A549 (cell line): ENCODE measurements around the gene BCOR. TPM values are rescaled to one million over a fixed set of nuclear protein-coding genes. Genes with fewer than 3 reads are reported as not detected.
A peak's percentile ranks its signal among the peaks of the same experiment; 100 is the strongest.

ENCODE experiments used
- ATAC-seq, 2 experiments: fragments of 200-7000 bp in 1 of 2; fragments of >200 bp in 1 of 2; cut with Nextera tagmentation in 1 of 2; cut with Tn5 transposase in 1 of 2; 3 replicates each; pipeline versions ENCODE4 v1.8.0 to v1.9.1; 2018 to 2020; ENCODE audit warnings: mild to moderate bottlenecking in 1 of 2, moderate library complexity in 1 of 2
- CTCF ChIA-PET: fragments of 300-600 bp; sonication (Branson Sonifier 250); formaldehyde crosslinking; extraction: SDS; loops from one replicate; lab custom pipeline; 2021; ENCODE audit warnings: antibody characterized with exemption, inconsistent platforms; lab: Yijun Ruan, JAX
- POLR2A ChIA-PET: fragments of 350-600 bp; formaldehyde crosslinking; extraction: SDS; loops from one replicate; lab custom pipeline; 2021; ENCODE audit warnings: antibody characterized with exemption, inconsistent platforms; lab: Yijun Ruan, JAX
- DNase-seq, 2 experiments: peaks; one replicate each; pipeline versions ENCODE4 v3.0.0 to v3.0.0-alpha.2; 2011 to 2016; ENCODE audit warnings: low read depth in 1 of 2, low spot score in 1 of 2
- FAIRE-seq: peaks from 2 replicates; lab custom pipeline; 2011; peaks lifted over from hg19 to GRCh38; lab: Jason Lieb, UNC
- H3K27ac ChIP-seq, 2 experiments: fragments of >200 bp; sonication (Bioruptor Twin); formaldehyde crosslinking; 3 replicates each; pipeline ENCODE4 v1.5.1; 2016 to 2017
- H3K4me1 ChIP-seq: fragments of >200 bp; sonication (Bioruptor Twin); formaldehyde crosslinking; 3 replicates; pipeline ENCODE4 v1.6.1; 2016
- H3K4me2 ChIP-seq: fragments of >200 bp; sonication (Bioruptor Twin); formaldehyde crosslinking; 3 replicates; pipeline ENCODE4 v1.6.1; 2016
- H3K4me3 ChIP-seq: fragments of >200 bp; sonication (Bioruptor Twin); formaldehyde crosslinking; 3 replicates; pipeline ENCODE4 v1.5.1; 2016
- H3K9me3 ChIP-seq: fragments of >200 bp; sonication (Bioruptor Twin); formaldehyde crosslinking; 3 replicates; pipeline ENCODE4 v1.6.1; 2016
- BHLHE40 ChIP-seq: IDR thresholded peaks from 2 replicates; pipeline ENCODE4 v1.6.1; 2012; ENCODE audit warnings: low read depth, low read length, inconsistent platforms
- EHMT2 ChIP-seq: fragments of 200-600 bp; sonication (generic); IDR thresholded peaks from 2 replicates; pipeline ENCODE4 v1.6.1; 2016; ENCODE audit warnings: antibody characterized with exemption, low read depth, mild to moderate bottlenecking, moderate library complexity
- ESRRA ChIP-seq: fragments of 150-350 bp; IDR thresholded peaks from 2 replicates; pipeline ENCODE4 v1.6.1; 2014; ENCODE audit warnings: mild to moderate bottlenecking, low read length, borderline replicate concordance
- FOSL2 ChIP-seq, 2 experiments: fragments of 450-650 bp in 1 of 2; fragments of >200 bp in 1 of 2; sonication (Bioruptor Twin) in 1 of 2; formaldehyde crosslinking; IDR thresholded peaks; 2 replicates each; pipeline versions ENCODE4 v1.5.0 to v1.6.1; 2016 to 2020; ENCODE audit warnings: mild to moderate bottlenecking in 1 of 2, moderate library complexity in 1 of 2
- GATA3 ChIP-seq: IDR thresholded peaks from 2 replicates; pipeline ENCODE4 v1.6.1; 2012; ENCODE audit warnings: borderline replicate concordance
- HOXA7 ChIP-seq: fragments of 250-450 bp; sonication (Bioruptor Pico); IDR thresholded peaks from 2 replicates; pipeline ENCODE4 v1.5.0; 2020; ENCODE audit warnings: mild to moderate bottlenecking, moderate library complexity
- HOXB13 ChIP-seq: fragments of 250-450 bp; sonication (Bioruptor Pico); IDR thresholded peaks from 2 replicates; pipeline ENCODE4 v1.5.0; 2020; ENCODE audit warnings: low read depth, mild to moderate bottlenecking, moderate library complexity
- JUN ChIP-seq, 2 experiments: fragments of >200 bp; sonication (Bioruptor Twin); formaldehyde crosslinking; IDR thresholded peaks; 2 replicates in 1 of 2; 3 replicates in 1 of 2; pipeline ENCODE4 v1.6.1; 2016 to 2017
- JUNB ChIP-seq: fragments of >200 bp; sonication (Bioruptor Twin); formaldehyde crosslinking; IDR thresholded peaks from 2 replicates; pipeline ENCODE4 v1.6.1; 2016
- MAFK ChIP-seq: fragments of 450-650 bp; IDR thresholded peaks from 2 replicates; pipeline ENCODE4 v1.6.1; 2014; ENCODE audit not compliant: partially characterized antibody
- MAZ ChIP-seq: fragments of 150-350 bp; IDR thresholded peaks from 2 replicates; pipeline ENCODE4 v1.6.1; 2014; ENCODE audit warnings: antibody characterized with exemption, low read depth, low read length, borderline replicate concordance
- NFE2L2 ChIP-seq: fragments of 150-350 bp; conservative IDR thresholded peaks from 2 replicates; pipeline ENCODE4 v1.6.1; 2014; ENCODE audit warnings: low read length
- POLR2AphosphoS2 ChIP-seq: conservative IDR thresholded peaks from 2 replicates; pipeline ENCODE4 v1.6.1; 2012; ENCODE audit warnings: low read length, improper control_type of control experiment, inconsistent platforms
- RCOR1 ChIP-seq: fragments of 150-350 bp; IDR thresholded peaks from 2 replicates; pipeline ENCODE4 v1.6.1; 2014; ENCODE audit warnings: antibody characterized with exemption, low read length, low read depth
- RFX5 ChIP-seq: fragments of 450-650 bp; IDR thresholded peaks from 2 replicates; pipeline ENCODE4 v1.7.1; 2014; ENCODE audit warnings: antibody characterized with exemption, mild to moderate bottlenecking, moderate library complexity
- RNF2 ChIP-seq: fragments of 200-600 bp; sonication (generic); IDR thresholded peaks from 2 replicates; pipeline ENCODE4 v1.6.1; 2016; ENCODE audit warnings: low read depth, mild to moderate bottlenecking, antibody characterized with exemption, moderate library complexity, borderline replicate concordance
- TFCP2L1 ChIP-seq: fragments of 250-450 bp; sonication (Bioruptor Pico); IDR thresholded peaks from 2 replicates; pipeline ENCODE4 v1.5.0; 2021; ENCODE audit warnings: mild to moderate bottlenecking
- ZC3H11A ChIP-seq: fragments of 450-650 bp; IDR thresholded peaks from 2 replicates; pipeline ENCODE4 v1.6.1; 2014; ENCODE audit warnings: antibody characterized with exemption, mild to moderate bottlenecking
- ZNF302 ChIP-seq: fragments of 250-450 bp; sonication (Bioruptor Pico); IDR thresholded peaks from 2 replicates; pipeline ENCODE4 v1.9.0; 2021; ENCODE audit warnings: inconsistent platforms, mild to moderate bottlenecking, moderate library complexity
- ZSCAN20 ChIP-seq: fragments of 250-450 bp; sonication (Bioruptor Pico); IDR thresholded peaks from 2 replicates; pipeline ENCODE4 v1.8.0; 2022; ENCODE audit warnings: mild to moderate bottlenecking, moderate library complexity
- WGBS: methylation state at CpG from one replicate; pipeline ENCODE4 v1.1.6; 2017; ENCODE audit errors: missing lambda C conversion rate; 5-methylcytosine and 5-hydroxymethylcytosine counted together
- polyA plus RNA-seq, 4 experiments: library from polyadenylated mRNA; depleted of rRNA in 3 of 4; stranded (reverse); fragments of >200 nt; fragmentation: RNase III in 1 of 4; extraction: RNeasy Plus Mini Kit Qiagen cat#74134 plus additional on column Dnase treatment in 1 of 4; gene quantifications; 2 replicates in 3 of 4; 3 replicates in 1 of 4; pipeline ENCODE4 v1.2.3, GENCODE V29; 2011 to 2017
- TF ChIP-seq, protein P1 (sequence below): IDR thresholded peaks from 2 replicates; pipeline ENCODE4 v1.6.1; 2012
- TF ChIP-seq, protein P2 (sequence below): IDR thresholded peaks from 2 replicates; pipeline ENCODE4 v1.6.1; 2012; ENCODE audit warnings: low read depth, borderline replicate concordance
- TF ChIP-seq, protein P3 (sequence below): fragments of 200-600 bp; sonication (generic); IDR thresholded peaks from 2 replicates; pipeline ENCODE4 v1.6.1; 2016; ENCODE audit warnings: antibody characterized with exemption, mild to moderate bottlenecking, moderate library complexity
- TF ChIP-seq, protein P4 (sequence below): fragments of >200 bp; sonication (Bioruptor Twin); formaldehyde crosslinking; IDR thresholded peaks from 3 replicates; pipeline ENCODE4 v1.6.1; 2016

BCOR gene
- polyA plus RNA-seq, 2 of the 4 experiments (the other 2 are of a cell fraction) = 12.2 to 12.6 TPM

DNA sequence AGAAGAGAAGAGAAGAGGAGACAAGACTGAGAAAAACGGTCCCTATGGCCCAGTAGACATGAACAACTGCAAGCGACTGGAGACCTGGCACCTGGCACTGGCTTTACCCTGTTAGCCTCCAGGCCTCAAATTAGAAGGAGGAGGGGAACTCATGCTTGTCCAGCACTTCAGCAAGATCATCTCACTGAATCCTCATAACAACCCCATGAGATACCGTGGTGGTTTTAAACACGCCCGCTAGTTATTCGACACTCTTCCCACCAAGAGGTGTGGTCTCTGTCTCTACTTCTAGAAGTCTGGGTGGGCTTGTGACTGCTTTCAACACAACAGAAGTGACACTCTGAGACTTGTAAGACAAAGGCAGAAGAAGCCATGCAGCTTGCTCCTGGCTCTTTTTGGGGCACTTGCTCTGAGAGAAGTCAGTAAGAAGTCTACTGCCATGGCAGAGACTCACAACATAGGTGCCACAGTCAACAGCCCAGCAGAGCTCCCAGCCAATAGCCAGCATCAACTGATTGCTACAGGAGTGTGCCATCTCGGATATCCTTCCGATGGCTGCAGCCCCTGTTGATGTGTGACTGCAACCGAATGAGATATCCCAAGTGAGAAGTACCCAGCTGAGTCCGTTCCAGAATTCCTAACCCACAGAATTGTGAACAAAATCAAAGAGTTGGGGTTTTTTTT is 34.0 kb upstream of the BCOR start (continued):
- no peak for TF ChIP-seq RNF2
- TF ChIP-seq RCOR1 = no peak
- TF ChIP-seq GATA3 = no peak

DNA sequence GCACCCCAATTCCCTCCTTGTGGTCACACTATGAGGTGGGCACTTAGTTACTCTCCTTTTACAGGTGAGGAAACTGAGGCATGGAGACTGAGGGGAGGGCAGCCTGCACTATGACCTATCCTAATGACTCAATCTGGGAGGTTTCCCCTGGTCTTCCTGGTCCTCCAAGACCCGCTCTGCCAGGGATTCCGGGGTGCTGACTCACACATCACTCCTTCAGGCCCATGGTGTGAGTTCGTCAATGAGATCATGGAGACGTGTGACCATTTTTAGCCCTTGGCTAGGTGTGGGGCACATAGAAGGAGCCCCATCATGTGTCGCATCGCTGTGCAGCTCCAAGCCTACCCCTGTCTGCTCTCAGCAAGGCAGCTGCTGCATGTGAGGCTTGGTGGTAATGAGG is 32.4 kb upstream of the BCOR start:
- Histone ChIP-seq H3K4me2 (peak overlapping the region; percentile 43), H3K4me1 (peaks cover 27% of the 10 kb centered on the region), H3K9me3 (no peaks in the 10 kb centered on the region), H3K4me3 (no peak overlapping the region), H3K27ac (peak overlapping the region; percentile 70 to 88)
- ChIA-PET CTCF (no interaction called here), POLR2A (no interaction called here)
- no peak for TF ChIP-seq JUN (IDR thresholded peaks at IDR 0.05)
- no peak for TF ChIP-seq ESRRA
- no peak for TF ChIP-seq MAFK
- no peak for TF ChIP-seq POLR2AphosphoS2
- no peak for TF ChIP-seq MAZ
- TF ChIP-seq TFCP2L1 (CRISPR knock-in tag) = no peak
- no peak for TF ChIP-seq ZSCAN20 (CRISPR knock-in tag)
- no peak for TF ChIP-seq ZC3H11A
- TF ChIP-seq RFX5 = no peak
- no peak for TF ChIP-seq HOXA7 (CRISPR knock-in tag)
- TF ChIP-seq, protein P1, sequence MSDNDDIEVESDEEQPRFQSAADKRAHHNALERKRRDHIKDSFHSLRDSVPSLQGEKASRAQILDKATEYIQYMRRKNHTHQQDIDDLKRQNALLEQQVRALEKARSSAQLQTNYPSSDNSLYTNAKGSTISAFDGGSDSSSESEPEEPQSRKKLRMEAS = peak; percentile 33; the same call in 1 of the 2 replicates
- TF ChIP-seq FOSL2 (IDR thresholded peaks at IDR 0.05) = no peak
- TF ChIP-seq FOSL2 (CRISPR knock-in tag; IDR thresholded peaks at IDR 0.05) = peak; percentile 68
- TF ChIP-seq ZNF302 (CRISPR knock-in tag) = no peak
- ATAC-seq (peak; percentile 80 to 86), FAIRE-seq (peak; percentile 39), DNase-seq (peak; percentile 50 to 70)
- 44% methylated on average over 2 of the region's 6 CpGs for WGBS

DNA sequence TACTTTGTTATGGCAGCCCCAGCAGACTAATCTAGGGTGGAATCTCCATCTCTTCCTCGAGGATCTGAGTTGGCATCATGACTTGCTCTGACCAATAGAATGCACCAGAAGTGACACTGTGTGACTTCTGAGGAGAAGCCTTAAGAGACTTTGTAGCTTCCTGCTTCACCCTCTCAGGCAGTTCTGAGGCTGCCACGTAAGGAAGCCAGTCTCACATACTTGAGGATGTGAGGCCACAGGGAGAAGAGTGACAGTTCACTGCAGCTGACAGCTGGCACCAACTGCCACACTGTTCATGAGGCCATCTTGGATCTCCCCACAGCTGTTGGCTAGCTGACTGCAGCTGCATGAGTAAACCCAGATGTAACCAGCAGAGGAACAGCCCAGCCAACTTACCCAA is 29.3 kb upstream of the BCOR start:
- no peak for ATAC-seq
- ChIA-PET POLR2A (no interaction called here), CTCF (no interaction called here)
- Histone ChIP-seq H3K4me1 (peaks cover 17% of the 10 kb centered on the region), H3K4me3 (no peak overlapping the region), H3K9me3 (no peaks in the 10 kb centered on the region), H3K4me2 (no peak overlapping the region), H3K27ac (no peak overlapping the region)
- TF ChIP-seq, protein P1 = no peak
- TF ChIP-seq FOSL2 (IDR thresholded peaks at IDR 0.05) (no peak), FOSL2 (CRISPR knock-in tag; IDR thresholded peaks at IDR 0.05) (no peak), HOXB13 (CRISPR knock-in tag) (no peak), MAFK (no peak), BHLHE40 (no peak), ZC3H11A (no peak), JUNB (no peak), NFE2L2 (no peak), EHMT2 (no peak)
- TF ChIP-seq, protein P2, sequence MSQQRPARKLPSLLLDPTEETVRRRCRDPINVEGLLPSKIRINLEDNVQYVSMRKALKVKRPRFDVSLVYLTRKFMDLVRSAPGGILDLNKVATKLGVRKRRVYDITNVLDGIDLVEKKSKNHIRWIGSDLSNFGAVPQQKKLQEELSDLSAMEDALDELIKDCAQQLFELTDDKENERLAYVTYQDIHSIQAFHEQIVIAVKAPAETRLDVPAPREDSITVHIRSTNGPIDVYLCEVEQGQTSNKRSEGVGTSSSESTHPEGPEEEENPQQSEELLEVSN = no peak
- TF ChIP-seq, protein P3, sequence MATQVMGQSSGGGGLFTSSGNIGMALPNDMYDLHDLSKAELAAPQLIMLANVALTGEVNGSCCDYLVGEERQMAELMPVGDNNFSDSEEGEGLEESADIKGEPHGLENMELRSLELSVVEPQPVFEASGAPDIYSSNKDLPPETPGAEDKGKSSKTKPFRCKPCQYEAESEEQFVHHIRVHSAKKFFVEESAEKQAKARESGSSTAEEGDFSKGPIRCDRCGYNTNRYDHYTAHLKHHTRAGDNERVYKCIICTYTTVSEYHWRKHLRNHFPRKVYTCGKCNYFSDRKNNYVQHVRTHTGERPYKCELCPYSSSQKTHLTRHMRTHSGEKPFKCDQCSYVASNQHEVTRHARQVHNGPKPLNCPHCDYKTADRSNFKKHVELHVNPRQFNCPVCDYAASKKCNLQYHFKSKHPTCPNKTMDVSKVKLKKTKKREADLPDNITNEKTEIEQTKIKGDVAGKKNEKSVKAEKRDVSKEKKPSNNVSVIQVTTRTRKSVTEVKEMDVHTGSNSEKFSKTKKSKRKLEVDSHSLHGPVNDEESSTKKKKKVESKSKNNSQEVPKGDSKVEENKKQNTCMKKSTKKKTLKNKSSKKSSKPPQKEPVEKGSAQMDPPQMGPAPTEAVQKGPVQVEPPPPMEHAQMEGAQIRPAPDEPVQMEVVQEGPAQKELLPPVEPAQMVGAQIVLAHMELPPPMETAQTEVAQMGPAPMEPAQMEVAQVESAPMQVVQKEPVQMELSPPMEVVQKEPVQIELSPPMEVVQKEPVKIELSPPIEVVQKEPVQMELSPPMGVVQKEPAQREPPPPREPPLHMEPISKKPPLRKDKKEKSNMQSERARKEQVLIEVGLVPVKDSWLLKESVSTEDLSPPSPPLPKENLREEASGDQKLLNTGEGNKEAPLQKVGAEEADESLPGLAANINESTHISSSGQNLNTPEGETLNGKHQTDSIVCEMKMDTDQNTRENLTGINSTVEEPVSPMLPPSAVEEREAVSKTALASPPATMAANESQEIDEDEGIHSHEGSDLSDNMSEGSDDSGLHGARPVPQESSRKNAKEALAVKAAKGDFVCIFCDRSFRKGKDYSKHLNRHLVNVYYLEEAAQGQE = no peak
- TF ChIP-seq, protein P4, sequence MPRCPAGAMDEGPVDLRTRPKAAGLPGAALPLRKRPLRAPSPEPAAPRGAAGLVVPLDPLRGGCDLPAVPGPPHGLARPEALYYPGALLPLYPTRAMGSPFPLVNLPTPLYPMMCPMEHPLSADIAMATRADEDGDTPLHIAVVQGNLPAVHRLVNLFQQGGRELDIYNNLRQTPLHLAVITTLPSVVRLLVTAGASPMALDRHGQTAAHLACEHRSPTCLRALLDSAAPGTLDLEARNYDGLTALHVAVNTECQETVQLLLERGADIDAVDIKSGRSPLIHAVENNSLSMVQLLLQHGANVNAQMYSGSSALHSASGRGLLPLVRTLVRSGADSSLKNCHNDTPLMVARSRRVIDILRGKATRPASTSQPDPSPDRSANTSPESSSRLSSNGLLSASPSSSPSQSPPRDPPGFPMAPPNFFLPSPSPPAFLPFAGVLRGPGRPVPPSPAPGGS = no peak
- 32% methylated on average over 2 of the region's 2 CpGs for WGBS
- no peak for FAIRE-seq
- no peak for DNase-seq
